ENCODE measurements around the gene HOXB6. TPM values are rescaled to one million over a fixed set of nuclear protein-coding genes. Genes with fewer than 3 reads are reported as not detected.

The HOXB6 gene
- total and polyA plus RNA-seq, 7 donors, result 0.66 to 3.3 (median 1.2) TPM

GRCh38 chr17:48609033-48609432 is 4.2 kb upstream of the HOXB6 start:
- Histone ChIP-seq H3K4me3 (no peak overlapping the region), H3K9me3 (no peaks in the 10 kb centered on the region), H3K27me3 (ENCODE audit: insufficient read depth in 3 of 3, low read length in 2 of 3) (peaks cover 0 to 100% (median 59%) of the 10 kb centered on the region in 3 donors), H3K36me3 (ENCODE audit: insufficient read depth in 1 of 2, low read depth in 1 of 2) (no peaks in the 10 kb centered on the region), H3K4me1 (peaks cover 13% of the 10 kb centered on the region), H3K27ac (no peak overlapping the region)
- intact Hi-C loops (cut with DNase I), result no loop called here
- no peak for DNase-seq
- no peak for ATAC-seq
- no peak for TF ChIP-seq CTCF (IDR thresholded peaks at IDR 0.05)

GRCh38 chr17:48608494-48608834 is 3.7 kb upstream of the HOXB6 start:
- no peaks in the 10 kb centered on the region for H3K9me3 ChIP-seq
- TF ChIP-seq CTCF (IDR thresholded peaks at IDR 0.05), result no peak
- H3K4me1 ChIP-seq, result peaks cover 13% of the 10 kb centered on the region
- peaks cover 0 to 100% (median 58%) of the 10 kb centered on the region in 3 donors for H3K27me3 ChIP-seq (ENCODE audit: insufficient read depth in 3 of 3, low read length in 2 of 3)
- DNase-seq (no peak), ATAC-seq (no peak)
- intact Hi-C loops (cut with DNase I), result no loop called here
- 97 to 100% (median 100%) methylated on average over 1 of the region's 1 CpG for WGBS, 3 donors
- no peak overlapping the region for H3K4me3 ChIP-seq
- no peak overlapping the region for H3K27ac ChIP-seq
- H3K36me3 ChIP-seq (ENCODE audit: insufficient read depth in 1 of 2, low read depth in 1 of 2), result no peaks in the 10 kb centered on the region

GRCh38 chr17:48606892-48607614 is 2.3 kb upstream of the HOXB6 start:
- WGBS, 3 donors, result 71 to 81% (median 76%) methylated on average over 9 of the region's 9 CpGs
- H3K4me3 ChIP-seq, result no peak overlapping the region
- TF ChIP-seq CTCF (IDR thresholded peaks at IDR 0.05), result no peak
- DNase-seq (no peak), ATAC-seq (no peak)
- no peaks in the 10 kb centered on the region for H3K36me3 ChIP-seq (ENCODE audit: insufficient read depth in 1 of 2, low read depth in 1 of 2)
- H3K27ac ChIP-seq, result no peak overlapping the region
- H3K4me1 ChIP-seq, result peaks cover 13% of the 10 kb centered on the region
- no peaks in the 10 kb centered on the region for H3K9me3 ChIP-seq
- intact Hi-C loops (cut with DNase I), result no loop called here
- peaks cover 0 to 100% (median 55%) of the 10 kb centered on the region in 3 donors for H3K27me3 ChIP-seq (ENCODE audit: insufficient read depth in 3 of 3, low read length in 2 of 3)

- DNase-seq (no peak), ATAC-seq (no peak)
- intact Hi-C loops (cut with DNase I), result no loop called here
- no peak for TF ChIP-seq CTCF (IDR thresholded peaks at IDR 0.05)
- Histone ChIP-seq H3K27me3 (ENCODE audit: insufficient read depth in 3 of 3, low read length in 2 of 3) (peaks cover 0 to 100% (median 55%) of the 10 kb centered on the region in 3 donors), H3K9me3 (no peaks in the 10 kb centered on the region), H3K4me1 (peaks cover 13% of the 10 kb centered on the region), H3K4me3 (no peak overlapping the region), H3K36me3 (ENCODE audit: insufficient read depth in 1 of 2, low read depth in 1 of 2) (no peaks in the 10 kb centered on the region), H3K27ac (no peak overlapping the region)
- WGBS, 3 donors, result 53 to 57% (median 53%) methylated on average over 41 of the region's 41 CpGs
These were observed 1.5 kb upstream of the HOXB6 start for GRCh38 chr17:48605991-48606891.

All from psoas muscle (tissue), 8 donors.